HG02970 (cell line): ENCODE results near the gene ZEB2.

ENCODE experiments used
- ATAC-seq: cut with Tn5 transposase; IDR thresholded peaks from one replicate; pipeline ENCODE4 v1.9.1; 2021; ENCODE audit warnings: mild to moderate bottlenecking, moderate library complexity, moderate number of reproducible peaks; ENCODE audit not compliant: unreplicated experiment, low FRiP score

The ZEB2 gene

DNA sequence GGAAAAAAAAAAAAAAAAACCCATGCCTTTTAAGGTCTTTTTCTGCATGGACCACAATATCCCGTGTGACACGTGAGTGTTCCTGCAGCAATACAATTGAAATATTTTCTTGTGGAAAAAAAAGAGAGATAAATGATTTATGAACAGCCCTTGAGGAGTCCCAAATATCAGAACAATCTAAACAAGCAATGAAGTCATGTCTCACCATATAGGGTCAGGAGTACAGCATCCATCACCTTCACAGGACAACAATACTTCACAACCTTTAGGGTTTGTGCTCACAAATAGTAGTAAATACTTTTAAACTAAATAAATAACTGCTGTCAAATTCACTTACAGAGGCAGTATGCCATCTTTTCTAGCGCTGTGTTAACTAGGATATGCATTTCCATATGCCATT, 87.9 kb downstream of the ZEB2 start:
- no peak for ATAC-seq

DNA sequence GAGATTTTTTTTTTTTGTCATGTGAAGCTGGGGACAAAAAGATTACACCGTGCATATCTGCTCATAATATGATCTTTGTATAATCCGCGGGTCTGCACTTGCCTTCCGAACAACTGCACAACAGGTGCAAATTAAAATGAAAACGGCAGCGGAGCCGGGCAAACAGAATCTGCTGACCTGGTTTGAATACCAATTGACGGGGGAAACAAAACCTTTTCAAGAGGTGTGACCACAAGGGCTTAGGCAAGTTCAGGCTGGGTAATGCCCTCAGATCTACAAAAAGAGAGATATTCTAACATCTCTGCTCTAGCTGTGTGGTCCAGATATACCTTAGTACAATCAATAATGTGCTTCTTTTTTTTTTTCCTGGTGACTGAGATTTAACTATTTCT, 88.5 kb downstream of the ZEB2 start:
- ATAC-seq: no peak

DNA sequence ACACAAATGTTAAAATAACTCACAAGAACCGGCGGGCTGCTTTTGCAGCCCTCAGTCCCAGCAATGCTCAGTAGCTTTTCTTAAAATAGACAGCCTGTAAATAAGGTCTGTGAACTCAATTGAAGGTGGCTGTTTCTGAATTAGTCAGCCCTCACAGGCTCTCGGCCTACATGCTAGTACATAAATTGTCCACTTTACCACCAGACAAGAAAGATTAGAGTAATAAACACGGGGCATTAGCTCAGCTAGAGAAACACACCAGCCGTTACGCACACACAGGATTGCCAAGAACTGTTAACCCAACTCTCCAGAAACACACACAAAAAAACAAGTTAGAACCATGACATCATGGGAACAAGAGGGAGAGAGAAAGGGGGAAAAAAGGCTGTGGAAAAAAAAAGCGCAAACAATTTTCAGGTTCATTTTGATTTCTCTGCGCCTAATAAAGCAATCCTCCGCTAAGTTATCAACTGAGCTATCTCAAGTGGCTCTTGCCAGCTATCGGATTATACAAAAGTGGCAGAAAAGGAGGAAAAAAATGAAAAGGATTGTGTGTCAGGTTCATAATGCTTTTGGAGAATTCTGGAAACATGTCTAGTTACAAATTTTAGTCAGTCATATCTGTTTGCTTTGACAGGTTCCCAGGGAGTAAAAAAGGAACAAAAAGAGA, 89.1 kb downstream of the ZEB2 start:
- ATAC-seq: no peak

DNA sequence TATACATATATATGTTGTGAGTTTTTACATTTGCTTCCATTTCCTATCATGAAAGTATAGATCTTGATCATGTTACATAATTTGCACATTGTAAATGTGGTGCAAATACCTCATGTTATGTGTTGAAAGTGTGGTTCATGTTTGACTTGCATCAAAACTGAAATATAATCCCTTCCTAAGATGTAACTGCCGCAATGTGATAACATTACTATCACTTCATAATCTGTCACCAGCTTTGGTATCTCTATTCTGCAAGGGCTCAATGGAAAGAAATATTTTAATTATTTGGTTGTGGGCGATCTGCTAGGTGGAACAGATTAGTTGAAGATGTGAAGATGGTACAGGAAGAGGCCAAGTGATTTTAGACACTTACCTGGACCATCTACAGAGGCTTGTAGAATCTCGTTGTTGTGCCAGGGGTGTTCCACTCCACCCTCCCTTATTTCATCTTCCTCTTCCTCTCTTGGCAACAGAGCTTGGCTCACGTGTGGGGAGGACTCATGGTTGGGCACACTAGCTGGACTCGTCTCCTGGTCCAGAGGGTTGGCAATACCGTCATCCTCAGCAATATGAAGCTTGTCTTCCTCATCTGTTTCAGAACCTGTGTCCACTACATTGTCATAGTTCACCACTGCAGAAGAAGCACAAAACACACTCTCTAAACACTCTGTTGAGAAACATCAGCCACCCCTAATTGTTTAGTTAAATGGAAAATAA, 90.4 kb downstream of the ZEB2 start:
- no peak for ATAC-seq

DNA sequence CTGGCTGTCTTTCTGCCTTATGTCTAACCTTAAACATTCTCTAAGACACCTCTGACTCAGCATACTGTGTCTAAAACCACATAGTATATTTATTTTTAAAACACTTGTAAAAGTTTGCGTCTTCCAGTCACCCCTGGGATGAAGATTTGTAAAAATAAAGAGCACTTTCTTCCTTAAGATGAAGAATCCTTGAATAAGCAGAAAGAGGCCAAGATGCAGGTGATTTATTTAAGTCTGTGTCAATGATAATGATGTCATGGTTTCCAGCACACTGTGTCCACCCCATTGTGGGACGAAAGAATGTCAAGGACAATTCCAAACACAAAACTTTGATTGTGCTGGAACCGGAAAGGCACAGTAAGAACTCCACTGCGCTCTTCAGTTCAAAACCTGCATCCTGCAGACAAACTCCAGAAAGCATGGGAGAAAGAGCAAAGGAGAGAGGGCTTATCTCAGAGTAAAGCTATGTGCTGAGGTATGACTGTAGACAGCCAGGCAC, 92.9 kb downstream of the ZEB2 start:
- ATAC-seq: no peak

DNA sequence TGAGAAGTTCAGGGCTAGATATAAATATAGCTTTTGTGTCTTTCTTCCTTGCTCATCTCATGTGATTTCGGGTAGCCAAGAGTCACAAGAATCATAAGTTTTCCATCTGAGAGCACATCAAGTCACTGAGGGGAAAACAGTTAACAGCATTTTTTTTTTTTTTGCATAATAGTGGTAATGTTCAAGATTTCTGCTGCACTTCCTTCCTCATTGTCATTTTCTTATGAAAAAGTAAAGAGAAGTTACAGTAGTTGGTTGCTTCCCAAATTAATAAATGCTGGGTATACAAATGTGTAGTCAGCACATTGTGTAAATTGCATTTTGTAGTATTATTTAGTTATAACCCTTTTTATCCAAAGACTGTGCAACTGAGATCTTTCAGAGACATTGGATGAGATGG, 93.6 kb downstream of the ZEB2 start:
- no peak for ATAC-seq

DNA sequence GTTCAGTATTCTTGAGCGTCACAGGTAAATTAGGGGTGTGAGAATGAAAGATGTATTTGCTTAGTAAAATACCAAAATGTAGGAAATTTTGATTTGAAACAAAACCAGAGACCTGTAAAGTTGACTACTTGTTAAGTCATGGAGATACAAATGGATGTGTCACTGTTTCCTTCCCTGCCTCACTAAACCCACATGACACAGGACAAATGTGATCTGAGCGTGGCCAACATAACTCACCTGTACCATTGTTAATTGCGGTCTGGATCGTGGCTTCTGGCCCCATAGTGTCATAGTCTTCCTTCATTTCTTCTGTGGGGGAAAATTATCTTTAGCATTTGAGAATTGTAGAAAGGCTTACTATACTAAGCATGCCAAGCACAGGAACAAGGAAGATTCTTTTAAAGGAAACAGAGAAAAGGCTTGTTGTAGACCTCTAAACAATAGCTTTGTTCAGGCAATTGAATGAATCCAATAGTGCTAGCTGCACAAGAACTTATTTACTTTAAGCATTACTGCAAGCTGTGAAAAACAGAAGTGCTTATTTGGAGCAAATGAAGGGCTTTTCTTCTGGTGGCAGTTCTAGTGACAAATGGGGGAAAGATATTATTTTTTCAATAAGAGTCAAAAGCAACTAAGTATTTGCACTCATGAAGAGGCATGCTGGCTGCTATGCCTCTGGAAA, 95.2 kb downstream of the ZEB2 start:
- ATAC-seq: no peak

DNA sequence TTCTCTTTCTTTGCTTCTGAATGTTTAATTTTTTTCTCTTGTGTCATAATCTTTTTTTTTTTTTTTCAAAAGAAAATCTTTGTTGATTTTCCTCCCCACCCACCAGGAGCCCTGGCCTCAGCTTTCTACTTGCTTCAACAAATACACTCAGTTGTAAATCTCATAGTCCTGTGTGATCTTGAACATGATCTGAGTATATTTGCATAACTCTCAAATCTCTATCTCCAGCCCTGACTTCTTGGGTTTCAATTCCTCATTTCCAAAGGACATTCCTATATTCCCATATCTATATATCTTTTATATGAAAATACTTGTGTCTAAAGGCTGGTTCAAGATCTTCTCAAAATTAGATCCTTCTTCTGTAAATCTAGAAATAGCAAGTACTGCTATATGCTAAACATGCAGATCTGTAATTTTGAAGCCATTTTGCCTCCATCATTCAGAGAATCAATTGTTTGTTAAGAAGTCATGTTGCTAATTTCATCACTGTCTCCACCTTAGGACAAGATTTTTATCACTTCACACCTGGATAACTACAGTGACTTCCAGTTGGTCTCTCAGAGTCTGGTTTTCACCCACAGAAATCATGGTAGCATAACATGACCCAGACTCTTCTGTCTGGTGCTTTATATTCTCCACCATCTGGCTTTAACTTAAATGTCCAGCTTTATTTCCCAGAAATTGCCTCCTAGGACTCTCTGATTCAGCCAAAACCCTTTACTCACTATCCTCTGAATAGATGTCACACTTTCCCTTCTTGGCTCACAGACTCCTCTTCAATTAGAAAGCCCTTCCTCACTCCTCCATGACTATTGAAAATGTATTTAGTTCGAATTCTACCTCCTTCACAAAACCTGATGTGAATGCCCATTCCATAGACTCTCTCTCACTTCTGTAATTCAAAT, 98.1 kb downstream of the ZEB2 start:
- ATAC-seq: no peak

DNA sequence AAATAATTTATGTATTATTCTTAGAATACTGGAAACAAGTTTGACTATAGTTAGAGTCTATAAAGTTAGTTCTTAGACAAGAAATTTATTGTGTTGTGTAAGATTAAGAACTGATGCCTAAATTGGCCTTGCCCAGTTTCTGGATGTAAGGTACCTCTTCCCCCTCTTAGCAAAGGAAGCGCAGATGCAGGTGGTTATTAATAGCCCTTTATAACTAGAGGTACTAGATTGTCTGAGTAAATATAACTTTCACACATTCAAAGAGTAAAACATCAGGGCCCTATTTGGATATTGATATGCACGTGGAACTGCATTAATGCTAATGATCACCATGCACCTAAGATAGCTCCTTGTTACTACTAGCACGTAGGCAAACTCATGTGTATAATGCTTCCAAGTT, 100.7 kb downstream of the ZEB2 start:
- ATAC-seq: no peak

DNA sequence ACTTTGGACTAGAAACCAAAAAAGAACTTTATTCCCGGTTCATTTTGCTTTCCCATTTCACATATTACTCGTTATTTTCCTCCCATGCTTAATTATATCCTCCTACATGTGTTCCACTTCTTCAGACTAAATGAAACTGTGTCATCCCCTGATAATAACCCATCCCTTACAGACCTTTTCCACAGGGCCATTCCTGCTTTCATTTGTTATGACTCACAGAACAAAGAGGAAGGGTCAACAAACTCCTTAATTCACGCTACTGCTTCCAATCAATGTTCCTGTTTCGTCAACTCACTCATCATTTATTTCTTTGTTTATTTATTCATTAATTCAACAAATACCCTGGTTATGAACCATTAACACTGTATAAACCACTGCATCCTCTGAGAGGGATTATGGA, 104.5 kb downstream of the ZEB2 start:
- no peak for ATAC-seq

DNA sequence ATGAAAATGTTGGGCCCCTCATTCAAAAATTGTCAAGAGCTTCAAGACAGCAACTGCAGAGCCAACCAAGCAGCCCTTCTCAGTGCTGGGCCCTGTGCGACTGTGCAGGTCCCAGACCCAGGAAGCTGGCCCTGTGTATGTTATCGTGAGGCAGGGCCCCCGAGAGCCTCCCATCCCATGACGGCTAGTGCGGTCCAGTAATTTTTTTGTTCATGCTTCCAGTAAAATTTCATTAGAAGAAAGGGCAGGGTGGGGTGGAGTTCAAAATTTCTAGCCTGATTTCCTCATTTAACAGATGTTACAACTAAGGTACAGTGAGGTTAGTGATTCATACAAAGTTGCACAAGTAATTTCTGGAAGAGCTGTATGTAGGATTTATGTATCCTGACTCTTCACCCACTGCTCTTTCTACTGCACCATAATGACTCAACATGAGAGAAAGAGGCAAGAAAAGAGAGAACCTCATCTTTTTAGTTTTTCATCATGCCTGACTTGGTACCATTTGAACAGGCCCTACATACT, 105.5 kb downstream of the ZEB2 start:
- ATAC-seq: no peak

DNA sequence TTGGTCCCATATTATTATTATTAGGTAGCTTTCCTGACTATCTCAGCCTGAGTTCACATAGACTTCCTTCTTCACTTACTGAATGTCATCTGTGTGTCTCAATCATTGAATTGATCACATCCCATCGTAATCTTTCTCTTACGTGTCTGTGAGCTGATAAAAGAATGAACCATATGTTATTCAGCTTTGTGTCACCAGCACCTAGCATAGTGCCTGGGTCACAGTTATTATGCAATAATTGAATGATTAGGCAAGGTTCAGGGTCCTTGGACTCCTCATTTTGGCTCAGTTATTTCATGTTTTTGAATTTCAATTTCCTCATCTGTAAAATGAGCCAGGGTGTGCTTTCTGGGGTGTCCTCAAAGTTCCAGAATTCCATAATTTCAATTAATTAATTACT, 107.2 kb downstream of the ZEB2 start:
- ATAC-seq: no peak

DNA sequence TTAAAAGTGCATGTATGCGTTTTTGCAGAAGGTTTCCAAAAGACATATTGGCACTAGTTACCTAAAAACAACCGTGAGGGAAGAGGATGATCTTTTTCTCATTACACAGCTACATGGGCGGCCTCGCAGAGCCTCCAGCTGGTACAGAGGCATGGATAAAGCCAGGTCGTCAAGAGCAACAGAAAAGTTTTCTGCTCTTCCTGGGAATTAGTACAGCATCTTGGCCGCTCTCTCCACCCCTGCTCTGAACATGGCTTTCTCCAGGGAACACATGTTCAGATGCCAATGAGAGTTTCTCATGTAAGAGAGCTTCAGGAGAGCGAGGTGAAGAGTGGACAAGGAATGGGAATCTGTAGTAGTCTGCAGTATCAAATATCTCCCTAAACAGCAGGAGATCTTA, 108.4 kb downstream of the ZEB2 start:
- no peak for ATAC-seq

DNA sequence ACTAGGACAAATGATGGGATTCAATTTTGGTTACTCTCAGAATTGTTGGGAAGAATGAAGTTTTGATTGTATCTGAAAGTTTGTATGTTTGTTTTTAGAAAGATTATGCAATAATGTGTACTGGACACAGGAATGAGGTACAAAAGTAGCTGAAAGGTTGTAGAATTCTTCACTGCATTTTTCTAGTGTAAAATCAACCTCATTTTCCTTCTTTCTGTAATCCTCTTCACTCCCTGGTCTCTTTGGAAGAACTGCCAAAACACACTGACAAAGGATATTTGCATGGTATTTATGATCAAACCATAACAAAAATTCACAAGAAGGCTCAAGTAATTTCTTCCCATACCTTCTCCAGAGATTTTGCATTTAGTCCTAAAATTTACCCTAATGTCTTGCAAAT, 110.7 kb downstream of the ZEB2 start:
- no peak for ATAC-seq

DNA sequence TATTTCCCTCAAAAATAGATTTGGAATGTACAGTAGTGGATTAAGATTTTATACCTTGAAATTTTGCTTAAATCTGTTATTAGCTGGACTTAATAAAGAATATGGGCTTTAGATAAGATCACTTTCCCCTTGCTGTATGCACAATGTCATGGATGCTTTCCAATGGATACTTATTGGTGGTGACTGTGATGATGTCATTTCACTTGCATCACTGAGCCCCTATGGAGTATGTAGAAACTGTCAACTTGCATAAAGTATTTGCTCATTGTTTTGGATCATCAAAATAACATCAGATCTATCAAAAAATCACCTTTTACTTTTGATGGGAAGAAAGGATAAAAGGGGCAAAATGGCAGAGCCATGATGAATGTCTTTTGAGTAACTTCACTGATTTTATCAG, 112.7 kb downstream of the ZEB2 start:
- ATAC-seq: no peak

DNA sequence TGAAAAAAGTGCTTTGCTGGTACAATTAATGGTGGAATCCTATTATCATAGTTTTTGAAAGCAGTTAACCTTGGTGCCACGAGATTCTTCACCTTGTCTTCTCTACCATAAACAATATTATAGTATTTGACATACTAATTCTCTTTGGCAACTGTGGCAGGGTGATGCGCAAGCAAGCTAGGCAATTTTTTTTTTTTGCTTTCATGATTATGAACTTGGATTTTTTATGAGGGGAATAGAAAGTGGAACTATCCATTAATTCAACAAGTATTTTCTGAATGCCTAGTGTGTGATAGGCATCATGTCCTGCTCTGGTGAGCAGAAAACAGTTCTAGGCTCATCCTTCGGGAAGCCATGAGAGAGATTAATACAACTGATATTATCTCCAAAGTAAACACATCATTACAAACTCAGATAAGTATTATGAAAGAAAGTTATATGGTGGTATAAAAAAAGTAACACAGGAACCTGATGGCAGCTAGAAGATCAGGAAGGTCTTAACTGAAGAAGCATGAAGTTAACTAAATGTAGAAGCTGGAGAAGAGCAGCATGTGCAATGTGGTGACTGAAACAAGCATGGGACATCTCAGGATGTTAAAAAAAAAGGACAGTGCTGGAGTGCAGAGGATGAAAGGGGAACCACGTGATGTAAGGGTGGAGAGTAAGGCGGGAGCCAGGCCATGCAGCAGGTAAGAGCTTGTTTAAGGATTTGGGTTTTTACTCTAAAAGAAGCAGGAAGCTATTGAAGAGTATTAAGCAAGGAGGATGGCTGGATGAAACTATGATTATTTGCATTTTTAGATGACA, 113.7 kb downstream of the ZEB2 start:
- no peak for ATAC-seq

DNA sequence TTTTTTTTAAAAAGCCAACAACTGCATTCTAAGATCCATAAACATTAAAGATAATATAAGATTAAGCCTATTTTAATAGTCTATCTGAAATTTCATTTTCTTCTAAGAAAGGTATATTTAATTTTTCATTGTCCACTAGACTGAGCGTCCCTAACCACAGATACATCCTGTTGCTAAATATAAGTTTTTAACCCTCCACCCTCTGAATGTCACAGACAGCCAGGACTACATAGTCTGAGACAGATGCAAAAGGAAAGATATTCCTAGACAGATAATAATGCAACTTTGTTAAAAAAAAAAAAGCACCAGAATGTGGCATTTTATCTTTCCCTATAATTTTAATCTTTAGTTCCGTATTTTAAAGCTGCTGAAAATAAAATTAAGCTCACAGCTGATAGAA, 114.6 kb downstream of the ZEB2 start:
- ATAC-seq: no peak

DNA sequence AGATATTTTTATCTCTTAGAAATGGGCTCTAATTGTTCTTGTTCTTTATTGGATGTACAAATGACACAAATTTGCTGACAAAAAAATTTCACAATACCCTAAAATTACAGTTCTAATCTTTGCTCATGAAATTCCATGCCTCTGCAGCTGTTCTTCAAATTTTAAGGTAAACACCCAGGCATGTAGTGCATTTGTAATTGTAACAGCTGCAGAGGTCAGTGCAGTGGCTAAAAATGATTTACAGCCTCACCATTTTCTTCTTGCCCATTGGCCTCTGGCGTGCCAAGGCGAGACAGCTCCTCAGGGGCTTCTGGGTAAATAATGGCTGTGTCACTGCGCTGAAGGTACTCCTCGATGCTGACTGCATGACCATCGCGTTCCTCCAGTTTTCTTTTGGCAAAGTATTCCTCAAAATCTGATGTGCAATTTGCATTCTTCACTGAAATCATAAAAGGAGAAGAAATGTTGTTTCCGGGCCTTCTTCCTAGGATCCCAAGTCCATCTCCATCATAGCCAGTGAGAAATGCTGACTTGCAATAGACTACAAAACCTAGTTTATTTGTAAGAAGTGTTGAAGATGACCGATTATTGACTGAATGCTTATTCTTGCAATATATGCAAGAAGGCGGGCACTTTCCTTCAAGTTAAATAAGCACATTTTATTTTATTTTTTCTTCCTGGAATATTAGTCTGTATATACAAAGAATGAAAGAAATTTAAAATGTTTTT, 115.2 kb downstream of the ZEB2 start:
- ATAC-seq: no peak

DNA sequence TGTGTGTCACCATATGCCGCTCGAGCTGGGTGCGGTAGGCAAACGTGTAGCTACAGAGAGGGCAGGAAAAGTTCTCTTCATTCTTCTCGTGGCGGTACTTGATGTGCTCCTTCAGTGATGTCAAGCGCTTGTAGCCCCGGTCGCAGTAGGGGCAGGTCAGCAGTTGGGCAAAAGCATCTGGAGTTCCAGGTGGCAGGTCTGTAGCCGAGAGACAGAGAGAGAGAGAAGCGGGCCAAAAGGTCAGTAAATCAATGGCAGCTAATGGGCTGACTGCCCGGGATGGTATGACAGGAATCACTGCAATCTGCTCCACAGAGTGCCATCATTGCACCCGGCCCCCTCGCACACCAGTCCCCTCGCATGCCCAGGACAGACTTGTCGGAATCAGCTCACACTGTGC, 116.0 kb downstream of the ZEB2 start:
- no peak for ATAC-seq
